Frontal cortex (tissue), 4 donors: ENCODE measurements around the gene ADD1. TPM values are rescaled to one million over a fixed set of nuclear protein-coding genes. Genes with fewer than 3 reads are reported as not detected.

Experiments
- DNase-seq, 2 donors: peaks; one replicate each; pipeline ENCODE4 v3.0.0; 2012; ENCODE audit warnings: low spot score in 2 of 2
- FAIRE-seq: peaks from 2 replicates; lab custom pipeline; 2012; peaks lifted over from hg19 to GRCh38; lab: Jason Lieb, UNC
- total RNA-seq: library from RNA; depleted of rRNA; stranded (reverse); fragments of >200 nt; gene quantifications from one replicate; pipeline ENCODE4 v1.2.3, GENCODE V29; 2014
- donor health status: control.
- donor health status: control.
- donor health status: control.

ADD1 gene
- total RNA-seq, 1 donor from 2014 or later, result 178 TPM

DNA sequence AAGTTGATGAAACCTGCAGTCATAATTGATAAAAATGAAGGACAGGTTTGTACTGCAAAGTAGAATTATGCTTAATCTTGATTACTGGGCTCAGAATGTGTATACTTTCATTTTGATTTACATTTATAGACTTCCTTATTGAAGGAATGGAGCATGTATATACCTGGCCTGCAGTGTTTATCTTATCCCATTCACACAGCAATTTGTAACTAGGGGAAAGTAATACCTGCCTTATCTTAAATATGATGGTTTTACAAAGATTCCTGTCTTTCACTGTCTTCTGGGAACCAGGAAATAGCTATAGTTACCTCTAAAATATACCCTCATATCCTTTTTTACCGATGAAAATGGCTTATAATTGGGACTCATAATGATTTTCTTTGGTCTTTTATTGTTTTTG lies 29.7 kb downstream of the ADD1 start:
- no peak for DNase-seq
- no peak for FAIRE-seq

- DNase-seq (no peak), FAIRE-seq (no peak)
Observed at GRCh38 chr4:2874861-2875260, 31.2 kb downstream of the ADD1 start.

GRCh38 chr4:2875556-2875955 lies 31.9 kb downstream of the ADD1 start:
- FAIRE-seq, result no peak

DNA sequence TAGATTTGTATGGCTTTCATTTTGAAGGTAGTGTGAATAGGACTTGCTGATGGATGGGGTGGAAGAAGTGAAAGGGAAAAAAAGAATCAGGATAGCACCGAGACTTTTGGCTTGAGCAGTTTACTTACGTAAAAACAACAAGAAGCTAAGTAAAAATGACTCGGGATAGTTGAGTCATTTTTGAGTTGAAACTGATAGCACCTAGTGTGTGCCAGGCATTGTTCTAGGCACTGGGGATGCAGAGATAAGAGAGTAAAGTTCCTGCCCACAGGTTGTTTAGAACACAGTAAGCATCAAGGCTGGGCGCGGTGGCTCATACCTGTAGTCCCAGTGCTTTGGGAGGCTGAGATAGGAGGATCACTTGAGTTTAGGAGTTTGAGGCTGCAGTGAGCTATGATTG lies 34.7 kb downstream of the ADD1 start:
- DNase-seq, result no peak
- FAIRE-seq, result no peak

More at GRCh38 chr4:2875556-2875955, 31.9 kb downstream of the ADD1 start:
- no peak for DNase-seq

GRCh38 chr4:2879026-2879425 lies 35.4 kb downstream of the ADD1 start:
- no peak for FAIRE-seq

DNA sequence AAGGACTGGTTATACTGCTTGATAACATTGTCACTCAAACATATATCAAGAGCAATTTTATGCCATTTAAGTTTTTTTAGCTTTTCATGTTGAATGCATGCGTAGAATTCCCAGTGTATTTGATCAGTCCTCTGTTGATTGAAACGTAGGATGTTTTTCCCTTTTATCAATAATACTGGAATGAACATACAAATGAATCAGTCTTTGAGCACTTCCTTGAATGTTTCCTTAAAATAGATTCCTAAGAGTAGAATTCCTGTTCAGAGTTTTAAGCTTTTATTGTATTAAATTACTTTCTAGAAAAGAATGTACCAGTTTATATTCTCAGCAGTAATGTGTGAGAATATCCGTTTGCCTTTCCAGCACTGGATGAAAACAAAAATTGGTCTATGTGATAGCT lies 37.8 kb downstream of the ADD1 start:
- FAIRE-seq, result no peak

More at GRCh38 chr4:2879026-2879425, 35.4 kb downstream of the ADD1 start:
- no peak for DNase-seq

GRCh38 chr4:2882341-2882740 lies 38.7 kb downstream of the ADD1 start:
- no peak for FAIRE-seq
- DNase-seq, result no peak

More for the DNA sequence above, 37.8 kb downstream of the ADD1 start:
- DNase-seq, result no peak

- FAIRE-seq, result no peak
- no peak for DNase-seq
Observed at GRCh38 chr4:2886161-2886560, 42.5 kb downstream of the ADD1 start.

- FAIRE-seq (no peak), DNase-seq (no peak)
Observed at GRCh38 chr4:2886622-2887021, 43.0 kb downstream of the ADD1 start.

- DNase-seq (no peak), FAIRE-seq (no peak)
Observed at GRCh38 chr4:2887343-2887742, 43.7 kb downstream of the ADD1 start.

DNA sequence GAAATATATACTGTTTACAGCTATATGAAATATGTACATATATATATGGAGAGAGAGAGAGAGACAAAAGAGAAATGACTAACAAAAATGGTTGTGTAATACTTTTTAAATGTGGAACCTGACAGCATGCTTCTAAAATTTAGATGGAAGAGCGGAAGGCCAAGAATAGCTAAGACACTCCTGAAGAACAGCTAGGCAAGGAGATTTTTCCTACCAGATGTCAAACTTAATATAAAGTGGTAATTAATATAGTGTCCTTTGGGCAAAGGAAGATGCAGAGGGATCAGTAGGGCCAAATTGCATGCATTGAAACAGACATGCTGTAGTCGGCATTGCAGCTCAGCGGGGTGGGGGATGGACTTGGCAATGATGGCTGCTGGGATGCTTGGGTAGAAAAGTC lies 45.2 kb downstream of the ADD1 start:
- FAIRE-seq (no peak), DNase-seq (no peak)

DNA sequence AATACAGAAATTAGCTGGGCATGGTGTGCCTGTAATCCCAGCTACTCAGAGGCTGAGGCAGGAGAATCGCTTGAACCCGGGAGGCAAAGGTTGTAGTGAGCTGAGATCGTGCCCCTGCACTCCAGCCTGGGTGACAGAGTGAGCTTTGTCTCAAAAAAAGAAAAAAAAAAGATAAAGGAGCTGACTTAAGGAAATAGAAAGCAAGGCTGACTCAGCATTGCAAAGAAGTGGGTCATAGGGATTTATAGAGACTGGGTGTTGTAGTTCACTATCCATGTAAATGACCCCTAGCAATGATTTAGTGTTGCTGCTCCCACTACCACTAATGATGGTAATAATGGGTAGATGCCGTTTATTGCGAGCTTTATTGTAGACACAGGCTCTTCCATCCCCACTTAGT lies 47.6 kb downstream of the ADD1 start:
- FAIRE-seq (no peak), DNase-seq (no peak)

DNA sequence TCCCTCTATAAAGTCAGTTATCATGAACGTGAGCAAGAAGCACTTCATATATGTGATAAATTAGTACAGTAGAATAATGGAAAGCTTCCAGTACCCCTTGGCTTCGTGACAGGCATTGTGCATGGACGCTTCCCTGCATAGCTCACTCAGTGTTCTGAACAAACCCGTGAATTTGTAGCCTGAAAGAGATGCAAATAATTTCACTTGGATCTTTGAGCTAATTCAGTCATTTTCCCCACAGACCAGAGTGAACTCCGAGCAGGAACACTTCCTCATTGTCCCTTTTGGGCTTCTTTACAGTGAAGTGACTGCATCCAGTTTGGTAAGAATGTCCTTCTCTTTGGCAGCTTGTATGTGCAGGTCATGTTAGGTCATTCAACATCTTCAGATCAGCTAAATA lies 50.1 kb downstream of the ADD1 start:
- FAIRE-seq, result no peak
- peak in 1 of 2 donors; percentile 32 for DNase-seq

DNA sequence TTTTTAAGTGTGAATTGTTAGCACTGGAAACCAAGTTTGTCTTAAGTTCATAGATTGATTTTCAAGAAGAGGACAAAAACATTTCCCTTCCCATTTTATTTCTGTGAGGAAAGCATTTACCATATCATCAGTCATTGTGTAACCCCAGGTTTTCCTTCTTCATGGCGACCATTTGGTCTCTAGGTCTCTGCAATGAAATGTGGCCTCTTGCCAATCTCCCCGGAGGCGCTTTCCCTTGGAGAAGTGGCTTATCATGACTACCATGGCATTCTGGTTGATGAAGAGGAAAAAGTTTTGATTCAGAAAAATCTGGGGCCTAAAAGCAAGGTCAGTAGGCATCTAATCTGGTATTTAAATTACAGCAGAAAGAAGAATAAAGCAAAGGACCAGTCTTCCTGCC lies 54.4 kb downstream of the ADD1 start:
- FAIRE-seq, result no peak
- no peak for DNase-seq

DNA sequence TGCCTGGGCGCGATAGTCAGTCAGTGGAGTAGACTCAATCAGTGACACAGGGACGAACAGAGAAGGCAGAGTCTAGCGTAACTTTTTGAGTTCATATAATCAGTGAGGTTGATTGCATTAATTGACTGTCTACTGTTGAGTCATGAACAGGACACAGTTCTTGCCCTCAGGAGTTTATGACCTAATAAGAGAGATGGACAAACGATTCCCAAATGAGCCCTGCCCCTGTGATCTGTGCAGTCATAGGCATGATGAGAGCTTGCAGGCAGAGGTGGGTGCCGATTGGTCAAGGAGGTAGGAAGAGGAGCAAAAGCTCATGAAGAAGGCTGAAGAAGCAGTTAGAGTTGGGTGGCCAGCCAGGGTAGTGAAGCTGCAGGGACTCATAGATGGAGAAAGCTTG lies 57.1 kb downstream of the ADD1 start:
- DNase-seq, result no peak
- FAIRE-seq, result no peak

DNA sequence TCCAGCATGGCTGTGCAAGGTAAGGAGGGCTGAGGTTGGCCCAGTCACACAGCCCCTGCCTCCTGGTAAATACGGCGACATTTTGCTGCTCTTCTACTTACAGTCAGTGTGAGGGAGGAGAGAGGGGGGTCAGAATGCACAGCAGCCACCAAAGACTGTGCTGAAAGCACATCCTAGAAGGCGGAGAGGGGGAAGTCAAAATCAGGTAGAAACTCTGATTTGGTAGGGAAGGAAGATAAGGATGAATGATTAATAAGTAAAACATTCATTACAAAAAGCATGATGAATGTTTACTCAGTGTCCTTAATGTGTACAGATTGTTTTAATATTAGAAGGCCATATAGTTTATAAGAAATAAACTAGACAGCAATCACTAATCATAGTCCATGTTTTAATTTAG lies 57.5 kb downstream of the ADD1 start:
- FAIRE-seq (no peak), DNase-seq (no peak)

DNA sequence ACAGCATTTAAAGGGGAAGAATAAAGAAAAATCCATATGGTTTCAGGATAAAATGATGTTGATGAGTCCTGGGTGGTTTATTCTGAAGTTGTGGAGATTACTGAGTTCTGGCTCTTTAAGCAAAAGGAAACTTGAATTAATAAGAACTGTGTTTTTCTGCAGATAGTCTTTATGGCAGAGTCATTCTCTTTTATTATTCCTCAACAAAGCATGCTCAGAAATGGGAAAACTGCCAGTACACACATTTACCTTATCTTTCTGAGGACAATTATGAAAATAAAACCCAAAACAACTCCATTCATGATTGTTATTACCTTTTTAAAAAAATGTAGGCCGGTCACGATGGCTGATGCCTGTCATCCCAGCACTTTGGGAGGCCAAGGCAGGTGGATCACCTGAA lies 58.5 kb downstream of the ADD1 start:
- no peak for FAIRE-seq
- DNase-seq, result no peak

- FAIRE-seq (no peak), DNase-seq (no peak)
Observed at GRCh38 chr4:2905544-2905943, 61.9 kb downstream of the ADD1 start.

- no peak for FAIRE-seq
- DNase-seq, result no peak
Observed at GRCh38 chr4:2906218-2906617, 62.6 kb downstream of the ADD1 start.

DNA sequence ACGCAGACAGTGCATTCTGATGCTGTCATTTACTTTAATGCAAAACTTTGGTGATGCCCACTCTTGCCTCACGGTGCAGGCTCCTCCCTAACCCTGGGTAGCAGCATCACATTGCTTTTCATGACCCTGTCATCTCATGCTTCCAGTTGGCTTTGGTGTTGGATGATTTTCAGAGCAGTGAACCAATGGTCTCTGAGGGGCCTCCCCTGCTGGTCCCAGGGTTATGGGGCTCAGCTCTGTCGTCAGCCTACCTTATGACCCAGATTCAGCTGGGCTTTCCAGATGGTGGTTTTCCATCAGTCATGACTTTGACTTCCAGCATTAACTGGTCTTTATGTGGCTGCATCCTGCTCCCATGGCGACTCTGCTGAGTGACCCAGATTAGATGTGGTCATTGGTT lies 63.6 kb downstream of the ADD1 start:
- no peak for FAIRE-seq
- no peak for DNase-seq

- FAIRE-seq, result no peak
- DNase-seq, result no peak
Observed at GRCh38 chr4:2907706-2908293, 64.2 kb downstream of the ADD1 start.

DNA sequence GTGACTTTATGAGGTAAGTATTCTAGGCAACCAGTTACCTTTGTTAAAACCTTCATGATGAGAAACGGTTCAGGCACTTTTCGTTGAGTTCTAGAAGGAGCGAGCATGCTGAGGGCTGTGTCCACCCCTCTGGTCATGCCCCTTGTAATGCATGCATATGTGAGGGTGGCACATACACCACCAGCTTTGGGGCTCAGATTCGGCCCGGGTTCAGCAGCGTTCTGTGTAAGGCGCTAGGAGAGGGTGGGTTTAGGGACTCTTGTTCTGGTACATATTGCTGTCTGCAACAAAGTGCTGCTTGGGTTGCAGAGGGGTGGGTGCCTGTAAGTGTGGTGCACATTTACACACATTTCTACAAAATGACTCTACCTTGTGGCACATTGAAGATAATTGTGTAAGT lies 65.0 kb downstream of the ADD1 start:
- DNase-seq, result no peak
- FAIRE-seq, result no peak

DNA sequence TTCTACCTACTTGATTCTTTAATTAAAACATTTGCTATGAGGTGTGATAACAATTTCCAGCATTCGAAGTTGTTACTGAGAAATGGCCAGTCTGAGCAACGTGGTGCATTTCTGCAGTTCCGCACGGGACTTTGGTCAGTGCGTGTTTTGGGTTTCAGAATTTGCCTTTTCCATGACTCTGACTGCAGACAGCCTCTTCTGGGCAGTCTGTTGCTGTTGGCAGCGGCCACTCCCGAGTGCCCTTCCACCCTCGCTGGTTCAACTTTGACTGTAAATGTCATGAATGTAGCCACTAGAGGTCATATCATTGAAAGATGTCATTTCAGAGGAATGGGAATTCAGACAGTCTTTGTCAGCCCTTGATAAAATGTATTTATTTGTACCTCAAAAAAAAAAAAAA lies 65.9 kb downstream of the ADD1 start:
- DNase-seq (no peak), FAIRE-seq (no peak)
